Daoy (cell line): ENCODE data around the gene ALOX15. TPM values are rescaled to one million over a fixed set of nuclear protein-coding genes. Genes with fewer than 3 reads are reported as not detected.

Experiments used
- total RNA-seq: library from RNA; depleted of rRNA; stranded (reverse); fragments of >200 nt; shearing (Covaris generic); gene quantifications from 2 replicates; pipeline ENCODE4 v1.2.3, GENCODE V29; 2014; rRNA removed

The ALOX15 gene
- total RNA-seq, 1 experiment from 2014 or later: not detected

Other genes with a start within 250 kb of the ALOX15 start
- 0.11 TPM in 1 of 2 replicates, not detected in the other for gene SPNS3, start 207.7 kb downstream of the ALOX15 start, total RNA-seq
- not detected in 2 replicates for gene SPNS2, start 142.8 kb downstream of the ALOX15 start, total RNA-seq
- 174 and 179 TPM in 2 replicates for gene MYBBP1A, start 86.3 kb downstream of the ALOX15 start, total RNA-seq
- gene GGT6, start 81.1 kb downstream of the ALOX15 start, total RNA-seq: not detected in 2 replicates
- gene SMTNL2, start 57.1 kb downstream of the ALOX15 start, total RNA-seq: not detected in 2 replicates
- gene PELP1, start 62.5 kb upstream of the ALOX15 start, total RNA-seq: 31.8 and 35.1 TPM in 2 replicates
- 10.7 and 16.4 TPM in 2 replicates for gene ARRB2, start 69.0 kb upstream of the ALOX15 start, total RNA-seq
- gene MED11, start 89.8 kb upstream of the ALOX15 start, total RNA-seq: 23.9 and 29.3 TPM in 2 replicates
- 1.1 TPM in 1 of 2 replicates, not detected in the other for gene ZMYND15, start 98.2 kb upstream of the ALOX15 start, total RNA-seq
- gene CXCL16, start 98.2 kb upstream of the ALOX15 start, total RNA-seq: 3.0 and 3.8 TPM in 2 replicates
- not detected in 2 replicates for gene TM4SF5, start 130.2 kb upstream of the ALOX15 start, total RNA-seq
- gene VMO1, start 144.7 kb upstream of the ALOX15 start, total RNA-seq: not detected in 2 replicates
- not detected in 2 replicates for gene GLTPD2, start 147.3 kb upstream of the ALOX15 start, total RNA-seq
- gene PSMB6, start 154.5 kb upstream of the ALOX15 start, total RNA-seq: 361 and 379 TPM in 2 replicates
- 3.7 and 9.2 TPM in 2 replicates for gene PLD2, start 165.5 kb upstream of the ALOX15 start, total RNA-seq
- 10.8 and 13.8 TPM in 2 replicates for gene MINK1, start 191.7 kb upstream of the ALOX15 start, total RNA-seq